Measurements from ENCODE around the gene TMC5.

DNA sequence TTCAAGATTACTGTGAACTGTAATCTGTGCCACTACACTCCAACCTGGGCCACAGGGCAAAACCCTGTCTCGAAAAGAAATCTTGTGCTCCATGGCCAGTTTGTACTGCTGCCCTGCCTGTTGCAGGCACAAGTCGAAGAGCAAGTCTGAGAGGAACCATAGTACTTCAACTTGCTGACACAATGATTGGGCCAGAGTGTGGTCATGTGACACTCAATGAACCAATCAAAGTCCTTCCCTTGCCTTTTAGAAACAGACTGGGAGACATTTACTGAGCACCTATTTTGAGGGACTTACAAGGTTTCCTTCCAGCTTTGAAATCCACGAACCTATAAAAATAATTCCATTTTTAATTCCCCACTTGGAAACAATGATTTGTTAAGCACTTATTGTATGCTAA is 39.8 kb upstream of the TMC5 start:
- TF ChIP-seq, protein P1, sequence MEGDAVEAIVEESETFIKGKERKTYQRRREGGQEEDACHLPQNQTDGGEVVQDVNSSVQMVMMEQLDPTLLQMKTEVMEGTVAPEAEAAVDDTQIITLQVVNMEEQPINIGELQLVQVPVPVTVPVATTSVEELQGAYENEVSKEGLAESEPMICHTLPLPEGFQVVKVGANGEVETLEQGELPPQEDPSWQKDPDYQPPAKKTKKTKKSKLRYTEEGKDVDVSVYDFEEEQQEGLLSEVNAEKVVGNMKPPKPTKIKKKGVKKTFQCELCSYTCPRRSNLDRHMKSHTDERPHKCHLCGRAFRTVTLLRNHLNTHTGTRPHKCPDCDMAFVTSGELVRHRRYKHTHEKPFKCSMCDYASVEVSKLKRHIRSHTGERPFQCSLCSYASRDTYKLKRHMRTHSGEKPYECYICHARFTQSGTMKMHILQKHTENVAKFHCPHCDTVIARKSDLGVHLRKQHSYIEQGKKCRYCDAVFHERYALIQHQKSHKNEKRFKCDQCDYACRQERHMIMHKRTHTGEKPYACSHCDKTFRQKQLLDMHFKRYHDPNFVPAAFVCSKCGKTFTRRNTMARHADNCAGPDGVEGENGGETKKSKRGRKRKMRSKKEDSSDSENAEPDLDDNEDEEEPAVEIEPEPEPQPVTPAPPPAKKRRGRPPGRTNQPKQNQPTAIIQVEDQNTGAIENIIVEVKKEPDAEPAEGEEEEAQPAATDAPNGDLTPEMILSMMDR (conservative IDR thresholded peaks at IDR 0.05) = no peak
- TF ChIP-seq EZH2 (IDR thresholded peaks at IDR 0.05; ENCODE audit: low read depth) = no peak
